OCI-LY1 (cell line): ENCODE results near the gene HRAS.

Experiments used
- H2AFZ ChIP-seq: fragments of 200-600 bp; sonication (generic), shearing (Covaris generic); 2 replicates; pipeline ENCODE4 v1.6.0; 2014; ENCODE audit warnings: antibody characterized with exemption, mild to moderate bottlenecking, low read length
- H3F3A ChIP-seq: fragments of 200-600 bp; sonication (generic), shearing (Covaris generic); 2 replicates; pipeline ENCODE4 v1.6.0; 2014; ENCODE audit warnings: mild to moderate bottlenecking, antibody characterized with exemption, low read length, moderate library complexity; ENCODE audit not compliant: insufficient read depth
- H3K27ac ChIP-seq: fragments of 200-600 bp; sonication (generic); 2 replicates; pipeline ENCODE4 v1.5.1; 2014; ENCODE audit warnings: low read length, mixed run types, mild to moderate bottlenecking, low read depth; ENCODE audit not compliant: poor library complexity, severe bottlenecking
- H3K27me3 ChIP-seq: fragments of 200-600 bp; sonication (generic); 2 replicates; pipeline ENCODE4 v1.6.0; 2014; ENCODE audit warnings: antibody characterized with exemption, mild to moderate bottlenecking, low read length, moderate library complexity; ENCODE audit not compliant: insufficient read depth
- H3K36me3 ChIP-seq: fragments of 200-600 bp; sonication (generic); 2 replicates; pipeline ENCODE4 v1.6.1; 2014; ENCODE audit warnings: mild to moderate bottlenecking, antibody characterized with exemption, low read length, moderate library complexity, mixed read lengths; ENCODE audit not compliant: insufficient read depth
- H3K4me1 ChIP-seq: fragments of 200-600 bp; sonication (generic); 2 replicates; pipeline ENCODE4 v1.5.1; 2014; ENCODE audit warnings: mild to moderate bottlenecking, low read length, moderate library complexity; ENCODE audit not compliant: insufficient read depth, severe bottlenecking
- H3K4me2 ChIP-seq: fragments of 200-600 bp; sonication (generic), shearing (Covaris generic); 2 replicates; pipeline ENCODE4 v1.6.1; 2014; ENCODE audit warnings: low read length
- H3K4me3 ChIP-seq: fragments of 200-600 bp; sonication (generic); 2 replicates; pipeline ENCODE4 v1.5.1; 2014; ENCODE audit warnings: low read length, low read depth, mild to moderate bottlenecking, mixed read lengths; ENCODE audit not compliant: poor library complexity, severe bottlenecking
- H3K79me2 ChIP-seq: fragments of 200-600 bp; shearing (Covaris generic); 2 replicates; pipeline ENCODE4 v1.6.1; 2016; ENCODE audit warnings: mixed run types, low read length, mixed read lengths; ENCODE audit not compliant: insufficient read depth
- H3K9ac ChIP-seq: fragments of 200-600 bp; sonication (generic), shearing (Covaris generic); 2 replicates; pipeline ENCODE4 v1.6.1; 2014; ENCODE audit warnings: mild to moderate bottlenecking, low read length, mixed read lengths
- H3K9me2 ChIP-seq: fragments of 200-600 bp; sonication (generic), shearing (Covaris generic); 2 replicates; pipeline ENCODE4 v1.6.1; 2014; ENCODE audit warnings: low read depth, mild to moderate bottlenecking, low read length, mixed read lengths
- H3K9me3 ChIP-seq: fragments of 200-600 bp; shearing (Covaris generic); 2 replicates; pipeline ENCODE4 v1.6.1; 2014; ENCODE audit warnings: low read length, mixed read lengths
- H4K20me1 ChIP-seq: fragments of 200-600 bp; sonication (generic), shearing (Covaris generic); 2 replicates; pipeline ENCODE4 v1.6.0; 2016; ENCODE audit warnings: mild to moderate bottlenecking, low read length; ENCODE audit not compliant: insufficient read depth
- CTCF ChIP-seq: fragments of 200-600 bp; sonication (generic), shearing (Covaris generic); IDR thresholded peaks from 2 replicates; pipeline ENCODE4 v1.5.1; 2017; ENCODE audit warnings: mild to moderate bottlenecking, antibody characterized with exemption, low read length, moderate library complexity, mixed read lengths
- EZH2 ChIP-seq: fragments of 200-600 bp; sonication (generic), shearing (Covaris generic); IDR thresholded peaks from 2 replicates; pipeline ENCODE4 v1.8.0; 2017; ENCODE audit warnings: borderline replicate concordance, mixed run types, mild to moderate bottlenecking, antibody characterized with exemption, low read length, moderate library complexity, mixed read lengths

The HRAS gene

DNA sequence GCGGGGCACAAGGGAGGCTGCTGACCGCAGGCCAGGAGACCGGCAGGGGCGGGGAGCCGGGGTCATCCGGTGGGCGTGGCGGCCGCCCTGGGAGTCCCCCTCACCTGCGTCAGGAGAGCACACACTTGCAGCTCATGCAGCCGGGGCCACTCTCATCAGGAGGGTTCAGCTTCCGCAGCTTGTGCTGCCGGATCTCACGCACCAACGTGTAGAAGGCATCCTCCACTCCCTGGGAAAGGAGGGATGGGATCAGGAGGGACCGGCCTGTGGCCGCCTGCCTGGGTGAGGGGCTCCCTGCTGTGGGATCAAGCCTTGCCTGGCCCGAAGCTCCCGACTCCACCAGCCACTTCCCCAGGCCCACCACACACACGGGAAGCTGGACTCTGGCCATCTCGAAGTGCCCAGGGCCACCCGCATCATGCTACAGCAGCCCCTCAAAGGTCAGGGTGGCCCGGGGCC lies 2.8 kb downstream of the HRAS start:
- Histone ChIP-seq H3K9me3 (no peaks in the 10 kb centered on the region), H2AFZ (no peak overlapping the region), H3K4me2 (no peak overlapping the region), H3K79me2 (no peaks in the 10 kb centered on the region), H3K9ac (no peak overlapping the region), H3K4me3 (no peak overlapping the region), H4K20me1 (no peaks in the 10 kb centered on the region), H3F3A (peaks cover 5% of the 10 kb centered on the region; the same call in 1 of the 2 replicates), H3K27me3 (no peaks in the 10 kb centered on the region), H3K4me1 (peaks cover 21% of the 10 kb centered on the region), H3K36me3 (peaks cover 16% of the 10 kb centered on the region), H3K9me2 (no peaks in the 10 kb centered on the region), H3K27ac (no peak overlapping the region)
- TF ChIP-seq EZH2 (no peak), CTCF (no peak)

DNA sequence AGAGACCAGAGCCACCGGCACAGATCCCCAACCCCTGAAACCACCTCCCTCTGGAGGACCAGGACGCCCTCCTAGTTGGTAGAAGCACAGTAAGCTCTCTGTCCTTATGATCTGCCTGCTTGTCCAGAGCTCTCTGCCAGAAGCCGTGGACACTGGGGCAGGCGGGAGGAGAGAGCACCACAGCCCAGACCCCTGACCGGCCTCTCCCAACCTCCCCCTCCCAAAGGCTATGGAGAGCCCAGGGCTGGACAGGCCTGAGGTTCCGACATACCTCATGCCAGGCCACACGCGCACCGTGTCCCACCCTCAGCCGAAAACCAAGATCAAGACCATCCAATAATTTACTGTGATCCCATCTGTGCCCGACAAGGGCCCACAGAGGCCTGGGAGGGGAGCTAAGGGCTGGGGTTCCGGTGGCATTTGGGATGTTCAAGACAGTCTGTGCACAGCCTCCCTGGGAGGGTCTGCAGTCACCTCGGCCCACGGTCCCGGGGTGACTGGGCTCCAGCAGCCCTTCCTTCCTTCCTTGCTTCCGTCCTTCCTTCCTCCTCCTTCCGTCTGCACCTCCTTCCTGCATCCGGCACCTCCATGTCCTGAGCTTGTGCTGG lies 3.4 kb downstream of the HRAS start:
- Histone ChIP-seq H3K36me3 (peaks cover 16% of the 10 kb centered on the region), H3K79me2 (no peaks in the 10 kb centered on the region), H3K27ac (no peak overlapping the region), H3K4me3 (no peak overlapping the region), H3K9me3 (no peaks in the 10 kb centered on the region), H3K4me2 (no peak overlapping the region), H3K27me3 (no peaks in the 10 kb centered on the region), H3K4me1 (peaks cover 17% of the 10 kb centered on the region), H4K20me1 (no peaks in the 10 kb centered on the region), H3F3A (peaks cover 5% of the 10 kb centered on the region; the same call in 1 of the 2 replicates), H2AFZ (no peak overlapping the region), H3K9me2 (no peaks in the 10 kb centered on the region), H3K9ac (no peak overlapping the region)
- TF ChIP-seq EZH2: no peak
- TF ChIP-seq CTCF: no peak

- Histone ChIP-seq H3K9me2 (no peaks in the 10 kb centered on the region), H3K4me2 (no peak overlapping the region), H3K4me1 (peaks cover 9% of the 10 kb centered on the region), H3K4me3 (no peak overlapping the region), H3F3A (peaks cover 1% of the 10 kb centered on the region; the same call in 1 of the 2 replicates), H3K9ac (no peak overlapping the region), H3K9me3 (no peaks in the 10 kb centered on the region), H3K27me3 (no peaks in the 10 kb centered on the region), H3K79me2 (no peaks in the 10 kb centered on the region), H3K27ac (no peak overlapping the region), H4K20me1 (no peaks in the 10 kb centered on the region), H2AFZ (no peak overlapping the region), H3K36me3 (peaks cover 16% of the 10 kb centered on the region)
- TF ChIP-seq CTCF: no peak
- TF ChIP-seq EZH2: no peak
Observed at GRCh38 chr11:530960-531831, 4.2 kb downstream of the HRAS start.
